Stimulated activated CD4-positive, alpha-beta T cell treated with anti-CD3 and anti-CD28 coated beads, Interleukin-4, amount 100 ng/mL, for 4 hours (primary cell): ENCODE data around the gene RBM46.
"Not testable (repeated sequence)": the region's sequence is repeated elsewhere in the genome, so short reads cannot be mapped to it uniquely, and the experiment has no call there.

Source experiments
- DNase-seq, 2 experiments: peaks; one replicate each; pipeline ENCODE4 v3.0.0-alpha.2; 2020

The RBM46 gene

GRCh38 chr4:154838694-154839093 lies 57.6 kb downstream of the RBM46 start:
- no peak for DNase-seq

GRCh38 chr4:154854362-154854761 lies 73.3 kb downstream of the RBM46 start:
- no peak for DNase-seq

GRCh38 chr4:154858166-154858565 lies 77.1 kb downstream of the RBM46 start:
- no peak for DNase-seq

- DNase-seq: no peak
Observed at GRCh38 chr4:154868414-154869194, 87.5 kb downstream of the RBM46 start.

- no peak for DNase-seq
Observed at GRCh38 chr4:154869301-154869700, 88.2 kb downstream of the RBM46 start.

- no peak for DNase-seq
Observed at GRCh38 chr4:154872198-154872597, 91.1 kb downstream of the RBM46 start.

GRCh38 chr4:154874049-154874448 lies 93.0 kb downstream of the RBM46 start:
- not testable (repeated sequence) for DNase-seq

- DNase-seq: no peak
Observed at GRCh38 chr4:154877110-154877760, 96.2 kb downstream of the RBM46 start.
